GM23338 (cell line): ENCODE results near the gene KIAA0753. TPM values are rescaled to one million over a fixed set of nuclear protein-coding genes. Genes with fewer than 3 reads are reported as not detected.

Experiments used
- ATAC-seq: fragments of 200-7000 bp; cut with Tn5 transposase; 3 replicates; pipeline ENCODE4 v1.9.1; 2020
- DNase-seq: peaks from one replicate; pipeline ENCODE4 v3.0.0-alpha.2; 2015; ENCODE audit warnings: low spot score
- H2AFZ ChIP-seq: fragments of 200-600 bp; sonication (generic); 2 replicates; pipeline ENCODE4 v1.8.0; 2016; ENCODE audit warnings: antibody characterized with exemption, mild to moderate bottlenecking, moderate library complexity
- H3F3A ChIP-seq: fragments of 200-600 bp; sonication (generic); replicated peaks from 2 replicates; pipeline ENCODE4 v1.8.0; 2017; ENCODE audit warnings: antibody characterized with exemption, mixed run types, low read depth
- H3K27ac ChIP-seq: fragments of 200-600 bp; sonication (generic); 2 replicates; pipeline ENCODE4 v1.6.1; 2016; ENCODE audit warnings: low read depth
- H3K27me3 ChIP-seq: fragments of 200-600 bp; sonication (generic); 2 replicates; pipeline ENCODE4 v1.8.0; 2016; ENCODE audit warnings: mild to moderate bottlenecking, mixed run types, moderate library complexity; ENCODE audit not compliant: insufficient read depth
- H3K36me3 ChIP-seq: fragments of 200-600 bp; sonication (generic); 2 replicates; pipeline ENCODE4 v1.8.0; 2016; ENCODE audit warnings: mild to moderate bottlenecking; ENCODE audit not compliant: insufficient read depth
- H3K4me1 ChIP-seq: fragments of 200-600 bp; sonication (generic); 2 replicates; pipeline ENCODE4 v1.8.0; 2016; ENCODE audit warnings: mild to moderate bottlenecking, moderate library complexity; ENCODE audit not compliant: insufficient read depth
- H3K4me2 ChIP-seq: fragments of 200-600 bp; sonication (generic); 2 replicates; pipeline ENCODE4 v1.7.1; 2017; ENCODE audit warnings: mixed run types
- H3K4me3 ChIP-seq: fragments of 200-600 bp; sonication (generic); 2 replicates; pipeline ENCODE4 v1.6.1; 2016; ENCODE audit warnings: mixed run types
- H3K79me2 ChIP-seq: fragments of 200-600 bp; sonication (generic); replicated peaks from 2 replicates; pipeline ENCODE4 v1.8.0; 2017; ENCODE audit warnings: mild to moderate bottlenecking; ENCODE audit not compliant: insufficient read depth
- H3K9me2 ChIP-seq: fragments of 200-600 bp; sonication (generic); 2 replicates; pipeline ENCODE4 v1.8.0; 2017; ENCODE audit not compliant: insufficient read depth
- H4K20me1 ChIP-seq: fragments of 200-600 bp; sonication (generic); replicated peaks from 2 replicates; pipeline ENCODE4 v1.8.0; 2017; ENCODE audit warnings: mild to moderate bottlenecking; ENCODE audit not compliant: insufficient read depth
- H3K27ac Mint-ChIP-seq: 2 replicates; pipeline ENCODE4 v1.8.0; 2020; ENCODE audit warnings: inconsistent platforms, mild to moderate bottlenecking, moderate library complexity, mixed read lengths
- H3K27me3 Mint-ChIP-seq: 3 replicates; pipeline ENCODE4 v1.8.0; 2022; ENCODE audit warnings: low read depth, mild to moderate bottlenecking, moderate library complexity, mixed read lengths, inconsistent platforms; ENCODE audit not compliant: insufficient read depth, poor library complexity
- H3K36me3 Mint-ChIP-seq: 3 replicates; pipeline ENCODE4 v1.8.0; 2021; ENCODE audit warnings: low read depth, mild to moderate bottlenecking, inconsistent platforms, moderate library complexity, mixed read lengths
- H3K4me1 Mint-ChIP-seq: 3 replicates; pipeline ENCODE4 v1.8.0; 2020; ENCODE audit warnings: mild to moderate bottlenecking, inconsistent platforms, mixed read lengths
- H3K4me3 Mint-ChIP-seq: 3 replicates; pipeline ENCODE4 v1.8.0; 2021; ENCODE audit warnings: moderate library complexity, mild to moderate bottlenecking, inconsistent platforms, mixed read lengths
- H3K9me3 Mint-ChIP-seq: 3 replicates; pipeline ENCODE4 v1.8.0; 2020; ENCODE audit warnings: moderate library complexity, mild to moderate bottlenecking, inconsistent platforms, mixed read lengths
- EZH2 ChIP-seq: fragments of 200-600 bp; sonication (generic); IDR thresholded peaks from one replicate; pipeline ENCODE4 v1.8.0; 2017; ENCODE audit warnings: antibody characterized with exemption, mild to moderate bottlenecking, low read depth; ENCODE audit not compliant: unreplicated experiment
- POLR2AphosphoS5 ChIP-seq: IDR thresholded peaks from 2 replicates; pipeline ENCODE4 v1.6.1; 2016; ENCODE audit warnings: antibody characterized with exemption, low read depth
- STAT1 ChIP-seq: IDR thresholded peaks from one replicate; pipeline ENCODE4 v1.6.1; 2016; ENCODE audit warnings: antibody characterized with exemption; ENCODE audit not compliant: unreplicated experiment
- ZNF114 ChIP-seq: fragments of 250-450 bp; sonication (Bioruptor Pico); IDR thresholded peaks from 2 replicates; pipeline ENCODE4 v1.5.0; 2020; ENCODE audit warnings: mild to moderate bottlenecking, moderate library complexity
- polyA plus RNA-seq: library from polyadenylated mRNA; unstranded; fragments of >200 nt; fragmentation: Nextera tagmentation; extraction: Ambion mirVana; gene quantifications from 2 replicates; pipeline ENCODE4 v1.2.1, GENCODE V29; 2016
- total RNA-seq: library from RNA; depleted of rRNA; stranded (reverse); fragments of >200 nt; shearing (Covaris generic); gene quantifications from 2 replicates; pipeline ENCODE4 v1.2.3, GENCODE V29; 2014
- TF ChIP-seq, protein P1 (sequence below): fragments of 250-450 bp; sonication (Bioruptor Pico); IDR thresholded peaks from 2 replicates; pipeline ENCODE4 v1.5.0; 2020; ENCODE audit warnings: mild to moderate bottlenecking, moderate library complexity
- TF ChIP-seq, protein P2 (sequence below), 2 experiments: fragments of 200-600 bp in 1 of 2; sonication (generic) in 1 of 2; conservative IDR thresholded peaks; 2 replicates each; pipeline versions ENCODE4 v1.5.1 to v1.6.1; 2016 to 2017; ENCODE audit warnings: antibody characterized with exemption in 2 of 2, low read depth in 2 of 2, mild to moderate bottlenecking in 2 of 2, moderate library complexity in 1 of 2
- TF ChIP-seq, protein P3 (sequence below): IDR thresholded peaks from one replicate; pipeline ENCODE4 v1.6.1; 2018; ENCODE audit warnings: antibody characterized with exemption; ENCODE audit not compliant: unreplicated experiment

The KIAA0753 gene
- total and polyA plus RNA-seq, 2 experiments from 2014 or later, result 6.0 to 27.8 TPM

DNA sequence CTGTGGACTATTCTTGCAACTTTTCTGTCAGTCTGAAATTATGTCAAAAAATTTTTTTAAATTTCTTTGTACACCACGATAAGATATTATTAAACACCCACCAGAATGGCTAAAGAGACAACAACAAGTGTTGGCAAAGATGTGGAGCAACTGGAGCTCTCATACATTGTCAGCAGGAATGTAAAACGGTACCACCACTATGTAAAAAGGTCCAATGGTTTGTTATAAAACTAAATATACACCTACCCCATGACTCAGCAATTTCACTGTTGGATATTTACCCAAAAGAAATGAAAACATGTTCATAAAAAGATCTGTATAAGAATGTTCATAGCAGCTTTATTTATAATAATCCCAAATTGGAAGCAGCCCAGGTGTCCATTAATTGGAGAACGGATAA, 7.2 kb downstream of the KIAA0753 start:
- H3K4me2 ChIP-seq, result no peak overlapping the region
- H3K27me3 ChIP-seq, result no peaks in the 10 kb centered on the region
- H4K20me1 ChIP-seq, result peaks cover 10% of the 10 kb centered on the region; the same call in 1 of the 2 replicates
- no peak overlapping the region for H3K27ac ChIP-seq
- no peak overlapping the region for H3K27ac Mint-ChIP-seq
- DNase-seq (no peak), ATAC-seq (no peak)
- H3K27me3 Mint-ChIP-seq, result peaks cover 10% of the 10 kb centered on the region
- peaks cover 25% of the 10 kb centered on the region for H3K36me3 ChIP-seq
- TF ChIP-seq, protein P1, sequence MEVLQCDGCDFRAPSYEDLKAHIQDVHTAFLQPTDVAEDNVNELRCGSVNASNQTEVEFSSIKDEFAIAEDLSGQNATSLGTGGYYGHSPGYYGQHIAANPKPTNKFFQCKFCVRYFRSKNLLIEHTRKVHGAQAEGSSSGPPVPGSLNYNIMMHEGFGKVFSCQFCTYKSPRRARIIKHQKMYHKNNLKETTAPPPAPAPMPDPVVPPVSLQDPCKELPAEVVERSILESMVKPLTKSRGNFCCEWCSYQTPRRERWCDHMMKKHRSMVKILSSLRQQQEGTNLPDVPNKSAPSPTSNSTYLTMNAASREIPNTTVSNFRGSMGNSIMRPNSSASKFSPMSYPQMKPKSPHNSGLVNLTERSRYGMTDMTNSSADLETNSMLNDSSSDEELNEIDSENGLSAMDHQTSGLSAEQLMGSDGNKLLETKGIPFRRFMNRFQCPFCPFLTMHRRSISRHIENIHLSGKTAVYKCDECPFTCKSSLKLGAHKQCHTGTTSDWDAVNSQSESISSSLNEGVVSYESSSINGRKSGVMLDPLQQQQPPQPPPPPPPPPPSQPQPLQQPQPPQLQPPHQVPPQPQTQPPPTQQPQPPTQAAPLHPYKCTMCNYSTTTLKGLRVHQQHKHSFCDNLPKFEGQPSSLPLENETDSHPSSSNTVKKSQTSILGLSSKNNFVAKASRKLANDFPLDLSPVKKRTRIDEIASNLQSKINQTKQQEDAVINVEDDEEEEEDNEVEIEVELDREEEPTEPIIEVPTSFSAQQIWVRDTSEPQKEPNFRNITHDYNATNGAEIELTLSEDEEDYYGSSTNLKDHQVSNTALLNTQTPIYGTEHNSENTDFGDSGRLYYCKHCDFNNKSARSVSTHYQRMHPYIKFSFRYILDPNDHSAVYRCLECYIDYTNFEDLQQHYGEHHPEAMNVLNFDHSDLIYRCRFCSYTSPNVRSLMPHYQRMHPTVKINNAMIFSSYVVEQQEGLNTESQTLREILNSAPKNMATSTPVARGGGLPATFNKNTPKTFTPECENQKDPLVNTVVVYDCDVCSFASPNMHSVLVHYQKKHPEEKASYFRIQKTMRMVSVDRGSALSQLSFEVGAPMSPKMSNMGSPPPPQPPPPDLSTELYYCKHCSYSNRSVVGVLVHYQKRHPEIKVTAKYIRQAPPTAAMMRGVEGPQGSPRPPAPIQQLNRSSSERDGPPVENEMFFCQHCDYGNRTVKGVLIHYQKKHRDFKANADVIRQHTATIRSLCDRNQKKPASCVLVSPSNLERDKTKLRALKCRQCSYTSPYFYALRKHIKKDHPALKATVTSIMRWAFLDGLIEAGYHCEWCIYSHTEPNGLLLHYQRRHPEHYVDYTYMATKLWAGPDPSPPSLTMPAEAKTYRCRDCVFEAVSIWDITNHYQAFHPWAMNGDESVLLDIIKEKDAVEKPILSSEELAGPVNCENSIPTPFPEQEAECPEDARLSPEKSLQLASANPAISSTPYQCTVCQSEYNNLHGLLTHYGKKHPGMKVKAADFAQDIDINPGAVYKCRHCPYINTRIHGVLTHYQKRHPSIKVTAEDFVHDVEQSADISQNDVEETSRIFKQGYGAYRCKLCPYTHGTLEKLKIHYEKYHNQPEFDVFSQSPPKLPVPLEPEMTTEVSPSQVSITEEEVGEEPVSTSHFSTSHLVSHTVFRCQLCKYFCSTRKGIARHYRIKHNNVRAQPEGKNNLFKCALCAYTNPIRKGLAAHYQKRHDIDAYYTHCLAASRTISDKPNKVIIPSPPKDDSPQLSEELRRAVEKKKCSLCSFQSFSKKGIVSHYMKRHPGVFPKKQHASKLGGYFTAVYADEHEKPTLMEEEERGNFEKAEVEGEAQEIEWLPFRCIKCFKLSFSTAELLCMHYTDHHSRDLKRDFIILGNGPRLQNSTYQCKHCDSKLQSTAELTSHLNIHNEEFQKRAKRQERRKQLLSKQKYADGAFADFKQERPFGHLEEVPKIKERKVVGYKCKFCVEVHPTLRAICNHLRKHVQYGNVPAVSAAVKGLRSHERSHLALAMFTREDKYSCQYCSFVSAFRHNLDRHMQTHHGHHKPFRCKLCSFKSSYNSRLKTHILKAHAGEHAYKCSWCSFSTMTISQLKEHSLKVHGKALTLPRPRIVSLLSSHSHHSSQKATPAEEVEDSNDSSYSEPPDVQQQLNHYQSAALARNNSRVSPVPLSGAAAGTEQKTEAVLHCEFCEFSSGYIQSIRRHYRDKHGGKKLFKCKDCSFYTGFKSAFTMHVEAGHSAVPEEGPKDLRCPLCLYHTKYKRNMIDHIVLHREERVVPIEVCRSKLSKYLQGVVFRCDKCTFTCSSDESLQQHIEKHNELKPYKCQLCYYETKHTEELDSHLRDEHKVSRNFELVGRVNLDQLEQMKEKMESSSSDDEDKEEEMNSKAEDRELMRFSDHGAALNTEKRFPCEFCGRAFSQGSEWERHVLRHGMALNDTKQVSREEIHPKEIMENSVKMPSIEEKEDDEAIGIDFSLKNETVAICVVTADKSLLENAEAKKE (CRISPR knock-in tag), result no peak
- TF ChIP-seq, protein P2, sequence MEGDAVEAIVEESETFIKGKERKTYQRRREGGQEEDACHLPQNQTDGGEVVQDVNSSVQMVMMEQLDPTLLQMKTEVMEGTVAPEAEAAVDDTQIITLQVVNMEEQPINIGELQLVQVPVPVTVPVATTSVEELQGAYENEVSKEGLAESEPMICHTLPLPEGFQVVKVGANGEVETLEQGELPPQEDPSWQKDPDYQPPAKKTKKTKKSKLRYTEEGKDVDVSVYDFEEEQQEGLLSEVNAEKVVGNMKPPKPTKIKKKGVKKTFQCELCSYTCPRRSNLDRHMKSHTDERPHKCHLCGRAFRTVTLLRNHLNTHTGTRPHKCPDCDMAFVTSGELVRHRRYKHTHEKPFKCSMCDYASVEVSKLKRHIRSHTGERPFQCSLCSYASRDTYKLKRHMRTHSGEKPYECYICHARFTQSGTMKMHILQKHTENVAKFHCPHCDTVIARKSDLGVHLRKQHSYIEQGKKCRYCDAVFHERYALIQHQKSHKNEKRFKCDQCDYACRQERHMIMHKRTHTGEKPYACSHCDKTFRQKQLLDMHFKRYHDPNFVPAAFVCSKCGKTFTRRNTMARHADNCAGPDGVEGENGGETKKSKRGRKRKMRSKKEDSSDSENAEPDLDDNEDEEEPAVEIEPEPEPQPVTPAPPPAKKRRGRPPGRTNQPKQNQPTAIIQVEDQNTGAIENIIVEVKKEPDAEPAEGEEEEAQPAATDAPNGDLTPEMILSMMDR (conservative IDR thresholded peaks at IDR 0.05; ENCODE audit: low read depth in 2 of 2), result no peak
- no peak for TF ChIP-seq ZNF114 (CRISPR knock-in tag)
- TF ChIP-seq STAT1, result no peak
- TF ChIP-seq POLR2AphosphoS5, result no peak
- TF ChIP-seq, protein P3, sequence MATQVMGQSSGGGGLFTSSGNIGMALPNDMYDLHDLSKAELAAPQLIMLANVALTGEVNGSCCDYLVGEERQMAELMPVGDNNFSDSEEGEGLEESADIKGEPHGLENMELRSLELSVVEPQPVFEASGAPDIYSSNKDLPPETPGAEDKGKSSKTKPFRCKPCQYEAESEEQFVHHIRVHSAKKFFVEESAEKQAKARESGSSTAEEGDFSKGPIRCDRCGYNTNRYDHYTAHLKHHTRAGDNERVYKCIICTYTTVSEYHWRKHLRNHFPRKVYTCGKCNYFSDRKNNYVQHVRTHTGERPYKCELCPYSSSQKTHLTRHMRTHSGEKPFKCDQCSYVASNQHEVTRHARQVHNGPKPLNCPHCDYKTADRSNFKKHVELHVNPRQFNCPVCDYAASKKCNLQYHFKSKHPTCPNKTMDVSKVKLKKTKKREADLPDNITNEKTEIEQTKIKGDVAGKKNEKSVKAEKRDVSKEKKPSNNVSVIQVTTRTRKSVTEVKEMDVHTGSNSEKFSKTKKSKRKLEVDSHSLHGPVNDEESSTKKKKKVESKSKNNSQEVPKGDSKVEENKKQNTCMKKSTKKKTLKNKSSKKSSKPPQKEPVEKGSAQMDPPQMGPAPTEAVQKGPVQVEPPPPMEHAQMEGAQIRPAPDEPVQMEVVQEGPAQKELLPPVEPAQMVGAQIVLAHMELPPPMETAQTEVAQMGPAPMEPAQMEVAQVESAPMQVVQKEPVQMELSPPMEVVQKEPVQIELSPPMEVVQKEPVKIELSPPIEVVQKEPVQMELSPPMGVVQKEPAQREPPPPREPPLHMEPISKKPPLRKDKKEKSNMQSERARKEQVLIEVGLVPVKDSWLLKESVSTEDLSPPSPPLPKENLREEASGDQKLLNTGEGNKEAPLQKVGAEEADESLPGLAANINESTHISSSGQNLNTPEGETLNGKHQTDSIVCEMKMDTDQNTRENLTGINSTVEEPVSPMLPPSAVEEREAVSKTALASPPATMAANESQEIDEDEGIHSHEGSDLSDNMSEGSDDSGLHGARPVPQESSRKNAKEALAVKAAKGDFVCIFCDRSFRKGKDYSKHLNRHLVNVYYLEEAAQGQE, result no peak
- no peak for TF ChIP-seq EZH2
- no peaks in the 10 kb centered on the region for H3F3A ChIP-seq
- no peaks in the 10 kb centered on the region for H3K4me1 ChIP-seq
- no peak overlapping the region for H2AFZ ChIP-seq
- no peaks in the 10 kb centered on the region; the same call in 2 of the 3 replicates for H3K9me3 Mint-ChIP-seq
- no peaks in the 10 kb centered on the region for H3K79me2 ChIP-seq
- H3K36me3 Mint-ChIP-seq, result peaks cover 40% of the 10 kb centered on the region
- H3K9me2 ChIP-seq, result no peaks in the 10 kb centered on the region
- peaks cover 3% of the 10 kb centered on the region; the same call in 1 of the 3 replicates for H3K4me1 Mint-ChIP-seq
- H3K4me3 Mint-ChIP-seq, result no peak overlapping the region
- no peak overlapping the region for H3K4me3 ChIP-seq
